Transverse colon (tissue), 3 donors: Measurements from ENCODE around the gene DARS2.

ENCODE experiments used
- CTCF ChIP-seq, 5 experiments: fragments of 200-600 bp in 3 of 5; fragments of 450-650 bp in 2 of 5; sonication (generic) in 3 of 5; IDR thresholded peaks; 1 replicate in 2 of 5; 2 replicates in 3 of 5; pipeline ENCODE4 v1.5.1; 2016 to 2017; ENCODE audit warnings: antibody characterized with exemption in 5 of 5, inconsistent platforms in 3 of 5, mild to moderate bottlenecking in 2 of 5, moderate library complexity in 1 of 5
- EP300 ChIP-seq: sonication (generic); formaldehyde crosslinking; IDR thresholded peaks from one replicate; pipeline ENCODE4 v1.6.1; 2017; ENCODE audit warnings: antibody characterized with exemption, low read depth
- POLR2A ChIP-seq: fragments of 450-650 bp; IDR thresholded peaks from one replicate; pipeline ENCODE4 v1.6.1; 2016; ENCODE audit warnings: antibody characterized with exemption, mild to moderate bottlenecking, moderate library complexity

- no peak for TF ChIP-seq CTCF (IDR thresholded peaks at IDR 0.05)
- no peak for TF ChIP-seq EP300
- no peak for TF ChIP-seq POLR2A
Observed at GRCh38 chr1:173860065-173860464, 35.6 kb downstream of the DARS2 start.
